Measurements from ENCODE around the gene CTBP2.

- TF ChIP-seq, protein P1, sequence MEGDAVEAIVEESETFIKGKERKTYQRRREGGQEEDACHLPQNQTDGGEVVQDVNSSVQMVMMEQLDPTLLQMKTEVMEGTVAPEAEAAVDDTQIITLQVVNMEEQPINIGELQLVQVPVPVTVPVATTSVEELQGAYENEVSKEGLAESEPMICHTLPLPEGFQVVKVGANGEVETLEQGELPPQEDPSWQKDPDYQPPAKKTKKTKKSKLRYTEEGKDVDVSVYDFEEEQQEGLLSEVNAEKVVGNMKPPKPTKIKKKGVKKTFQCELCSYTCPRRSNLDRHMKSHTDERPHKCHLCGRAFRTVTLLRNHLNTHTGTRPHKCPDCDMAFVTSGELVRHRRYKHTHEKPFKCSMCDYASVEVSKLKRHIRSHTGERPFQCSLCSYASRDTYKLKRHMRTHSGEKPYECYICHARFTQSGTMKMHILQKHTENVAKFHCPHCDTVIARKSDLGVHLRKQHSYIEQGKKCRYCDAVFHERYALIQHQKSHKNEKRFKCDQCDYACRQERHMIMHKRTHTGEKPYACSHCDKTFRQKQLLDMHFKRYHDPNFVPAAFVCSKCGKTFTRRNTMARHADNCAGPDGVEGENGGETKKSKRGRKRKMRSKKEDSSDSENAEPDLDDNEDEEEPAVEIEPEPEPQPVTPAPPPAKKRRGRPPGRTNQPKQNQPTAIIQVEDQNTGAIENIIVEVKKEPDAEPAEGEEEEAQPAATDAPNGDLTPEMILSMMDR (IDR thresholded peaks at IDR 0.05), result no peak
- TF ChIP-seq POLR2A (IDR thresholded peaks at IDR 0.05), result no peak
Measured at GRCh38 chr10:124996127-124996853, 164.1 kb downstream of the CTBP2 start.
